GM13977 (cell line): Measurements from ENCODE around the gene FRAT2.

Experiments
- DNase-seq: peaks from one replicate; pipeline ENCODE4 v3.0.0; 2012; ENCODE audit warnings: low spot score
- CTCF ChIP-seq: IDR thresholded peaks from 2 replicates; pipeline ENCODE4 v1.5.1; 2012; ENCODE audit warnings: mild to moderate bottlenecking, control low read depth; ENCODE audit not compliant: insufficient read depth; ENCODE audit errors: extremely low read depth, missing control alignments
- in situ Hi-C: fragments of 300-500 bp; cut with MboI; formaldehyde crosslinking; loops from one replicate; pipeline ENCODE4 v1.12.0; 2022; ENCODE audit warnings: low sequenced_read_pairs, low pct_unique_long_range_greater_than_20kb, mixed read lengths, inconsistent platforms; ENCODE audit not compliant: unreplicated experiment

FRAT2 gene

GRCh38 chr10:97358349-97358748, 23.8 kb upstream of the FRAT2 start:
- in situ Hi-C loops = no loop called here
- no peak for TF ChIP-seq CTCF
- no peak for DNase-seq

GRCh38 chr10:97356918-97357317, 22.4 kb upstream of the FRAT2 start:
- in situ Hi-C loops = no loop called here
- TF ChIP-seq CTCF = no peak

GRCh38 chr10:97356318-97356914, 21.9 kb upstream of the FRAT2 start:
- in situ Hi-C loops = no loop called here
- no peak for TF ChIP-seq CTCF
- DNase-seq = no peak

More at GRCh38 chr10:97356918-97357317, 22.4 kb upstream of the FRAT2 start:
- DNase-seq = no peak

- in situ Hi-C loops = no loop called here
- peak; percentile 28 for TF ChIP-seq CTCF
- no peak for DNase-seq
Observed at GRCh38 chr10:97355571-97355975, 21.0 kb upstream of the FRAT2 start.

GRCh38 chr10:97353945-97354344, 19.4 kb upstream of the FRAT2 start:
- DNase-seq = no peak
- TF ChIP-seq CTCF = no peak
- in situ Hi-C loops = no loop called here

- DNase-seq = no peak
- in situ Hi-C loops = no loop called here
- no peak for TF ChIP-seq CTCF
Observed at GRCh38 chr10:97349752-97350513, 15.4 kb upstream of the FRAT2 start.
